DMS 273 treated with DMSO at 0.1 percent for 48 hours (cell line): ENCODE data around the gene ZNF385D.
"Not testable (repeated sequence)": the region's sequence is repeated elsewhere in the genome, so short reads cannot be mapped to it uniquely, and the experiment has no call there.

ENCODE experiments used
- DNase-seq: peaks from one replicate; lab custom pipeline; 2025; lab: John Stamatoyannopoulos, UW

Gene ZNF385D

DNA sequence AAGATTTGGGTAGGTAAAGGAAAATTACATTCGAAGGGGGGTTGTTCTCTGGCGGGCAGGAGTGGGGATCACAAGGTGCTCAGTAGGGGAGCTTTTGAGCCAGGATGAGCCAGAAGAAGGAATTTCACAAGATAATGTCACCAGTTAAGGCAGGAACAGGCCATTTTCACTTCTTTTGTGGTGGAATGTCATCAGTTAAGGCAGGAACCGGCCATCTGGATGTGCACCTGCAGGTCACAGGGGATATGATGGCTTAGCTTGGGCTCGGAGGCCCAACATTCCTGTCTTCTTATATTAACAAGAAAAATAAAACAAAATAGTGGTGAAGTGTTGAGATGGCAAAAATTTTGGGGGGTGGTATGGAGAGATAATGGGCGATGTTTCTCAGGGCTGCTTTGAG lies 373.0 kb downstream of the ZNF385D start:
- not testable (repeated sequence) for DNase-seq

DNA sequence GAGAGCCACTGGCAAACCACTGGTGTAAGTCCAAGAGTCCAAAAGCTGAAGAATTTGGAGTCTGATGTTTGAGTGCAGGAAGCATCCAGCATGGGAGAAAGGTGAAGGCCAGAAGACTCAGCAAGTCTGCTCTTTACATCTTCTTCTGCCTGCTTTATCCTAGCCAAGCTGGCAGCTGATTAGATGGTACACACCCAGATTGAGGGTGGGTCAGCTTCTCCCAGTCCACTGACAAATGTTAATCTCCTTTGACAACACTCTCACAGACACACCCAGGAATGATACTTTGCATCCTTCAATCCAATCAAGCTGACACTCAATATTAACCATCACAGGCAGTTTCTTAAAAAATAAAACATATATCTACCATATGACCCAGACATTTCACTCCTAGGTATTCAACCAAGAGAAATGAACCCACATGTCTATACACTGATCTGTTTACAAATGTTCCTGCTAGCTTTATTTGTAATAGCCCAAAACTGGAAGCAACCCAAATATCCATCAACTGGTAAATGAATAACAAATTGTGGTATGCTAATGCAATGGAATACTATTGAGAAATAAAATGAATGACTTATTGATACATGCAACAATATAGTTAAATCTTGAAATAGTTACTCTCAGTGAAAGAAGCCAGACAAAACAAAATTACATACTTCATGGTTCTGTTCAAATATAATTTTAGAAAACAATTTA lies 373.8 kb downstream of the ZNF385D start:
- DNase-seq, result no peak

DNA sequence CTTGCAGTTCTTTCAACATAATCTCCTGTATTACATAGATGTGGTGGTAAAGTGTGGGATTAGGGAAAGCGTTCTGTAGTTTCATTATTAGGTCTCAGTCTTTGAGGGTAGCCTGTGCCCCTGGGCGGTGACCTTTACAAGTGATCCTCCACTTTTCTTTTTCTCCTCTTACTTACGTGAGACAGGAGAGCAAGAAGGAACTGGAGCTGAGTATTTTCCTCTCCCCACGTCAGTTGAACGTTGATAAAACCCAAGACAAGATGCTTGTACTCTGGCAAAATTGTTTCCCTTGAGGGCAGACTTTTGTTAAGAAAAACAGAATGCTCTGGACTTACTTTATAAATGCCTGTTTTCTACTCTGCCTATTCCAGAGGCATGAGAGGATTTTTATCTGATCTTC lies 378.7 kb downstream of the ZNF385D start:
- DNase-seq, result no peak
